HG03469 (cell line): ENCODE measurements around the gene POT1.
A peak's percentile ranks its signal among the peaks of the same experiment; 100 is the strongest.

Experiments used
- ATAC-seq: cut with Tn5 transposase; IDR thresholded peaks from one replicate; pipeline ENCODE4 v1.9.1; 2021; ENCODE audit warnings: mild to moderate bottlenecking, moderate library complexity, moderate number of reproducible peaks; ENCODE audit not compliant: unreplicated experiment

POT1 gene

GRCh38 chr7:124812764-124813163 lies 116.9 kb downstream of the POT1 start:
- no peak for ATAC-seq

DNA sequence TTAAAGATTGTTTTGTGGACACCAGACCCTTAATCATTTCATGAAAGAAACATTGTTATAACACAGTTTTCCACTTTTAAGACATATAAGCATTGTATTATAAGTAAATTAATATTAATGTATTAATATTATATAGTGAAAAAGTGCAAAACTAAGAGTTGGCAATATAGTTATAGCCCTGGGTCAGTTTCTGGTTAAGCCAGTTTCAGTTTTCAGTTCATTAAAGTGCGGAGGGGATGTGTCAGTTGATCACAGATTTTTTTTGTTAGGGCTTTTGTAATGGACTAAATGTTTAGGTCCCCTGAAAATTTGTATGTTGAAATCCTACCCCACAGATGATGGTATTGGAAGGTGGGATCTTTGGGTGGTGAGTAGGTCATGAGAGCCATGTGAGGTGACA lies 118.3 kb downstream of the POT1 start:
- no peak for ATAC-seq

DNA sequence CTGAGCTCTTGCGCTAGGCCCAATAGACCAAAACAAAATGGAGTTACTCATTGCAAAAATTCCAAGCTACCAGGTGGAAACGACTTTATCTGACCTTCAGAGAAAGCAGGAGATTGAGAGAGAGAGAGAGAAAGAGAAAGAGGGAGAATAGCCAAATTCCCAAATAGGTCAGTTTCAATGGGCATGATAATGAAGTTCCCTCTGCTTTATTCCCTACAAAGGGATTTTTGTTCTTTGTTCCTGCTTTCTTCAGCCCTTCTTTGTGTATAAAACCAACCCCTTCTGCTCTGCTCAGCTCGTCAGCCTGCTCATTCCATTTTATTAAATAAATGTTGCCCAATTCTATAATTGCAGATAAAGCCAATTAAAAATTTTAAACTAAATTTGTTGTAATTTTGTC lies 119.0 kb downstream of the POT1 start:
- no peak for ATAC-seq

DNA sequence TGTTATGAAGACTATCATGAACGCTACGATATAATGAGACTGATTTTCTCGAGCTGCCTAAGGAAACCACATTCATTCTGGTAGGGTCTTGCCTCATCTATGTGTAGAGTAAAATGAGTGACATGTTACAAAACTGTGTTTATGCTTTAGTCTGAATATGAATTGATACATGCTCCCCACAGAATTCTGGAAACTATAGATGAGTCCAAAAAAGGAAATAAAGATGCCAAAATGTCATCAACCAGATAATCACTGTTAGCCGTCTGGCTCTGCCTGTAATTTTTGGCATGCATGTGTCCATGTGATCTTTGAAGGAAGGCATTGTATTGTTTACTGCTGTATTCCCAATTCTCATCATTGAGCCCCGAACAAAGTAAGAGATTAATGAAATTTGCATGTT lies 121.4 kb downstream of the POT1 start:
- ATAC-seq: no peak

DNA sequence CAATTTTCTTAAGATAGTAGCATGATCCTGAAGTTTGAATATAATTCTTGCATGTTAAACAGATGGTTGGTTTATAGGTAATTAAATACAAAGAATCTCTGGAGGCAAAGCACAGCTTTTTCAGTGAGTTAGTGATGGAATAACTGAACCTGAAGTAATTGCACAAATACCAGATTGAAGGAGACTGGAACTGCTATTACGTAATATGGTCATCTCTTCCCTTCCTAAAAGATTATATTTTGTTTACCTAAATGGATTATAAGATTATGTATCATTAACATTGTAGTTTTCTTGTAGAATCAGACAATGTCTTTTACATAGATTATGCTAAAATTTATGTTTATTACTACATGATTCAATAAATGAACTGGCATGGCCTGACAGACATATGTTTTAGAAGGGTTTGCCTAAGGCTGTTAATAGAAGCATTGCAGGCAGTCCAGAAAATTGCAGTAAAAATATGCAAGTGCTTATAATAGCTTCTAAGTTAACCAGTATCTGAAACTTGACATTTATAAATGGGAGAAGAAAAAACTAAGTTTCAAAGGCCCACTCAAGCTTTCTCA lies 128.2 kb downstream of the POT1 start:
- no peak for ATAC-seq

DNA sequence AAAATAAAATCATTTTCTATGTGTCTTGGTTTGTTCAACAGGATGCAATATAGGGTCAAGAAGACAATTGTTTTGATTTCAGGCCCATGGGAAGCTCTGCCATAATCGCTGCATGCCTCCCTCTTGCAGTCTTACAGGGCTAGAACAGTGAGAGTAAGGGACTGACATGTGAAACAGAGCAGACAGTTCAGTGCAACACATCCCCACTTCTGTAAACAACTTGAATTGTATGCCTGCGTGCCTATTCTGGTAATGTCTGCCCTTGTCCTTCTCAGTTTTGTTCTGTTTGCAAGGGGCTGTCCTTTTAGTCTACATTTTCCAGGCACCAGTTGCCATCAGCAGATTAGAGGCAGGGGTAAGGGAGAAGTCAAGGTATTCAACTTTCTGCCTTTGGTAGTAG lies 129.2 kb downstream of the POT1 start:
- no peak for ATAC-seq

GRCh38 chr7:124799448-124799847 lies 130.2 kb downstream of the POT1 start:
- no peak for ATAC-seq

GRCh38 chr7:124796771-124797170 lies 132.9 kb downstream of the POT1 start:
- ATAC-seq: no peak

GRCh38 chr7:124792696-124793095 lies 136.9 kb downstream of the POT1 start:
- ATAC-seq: no peak

DNA sequence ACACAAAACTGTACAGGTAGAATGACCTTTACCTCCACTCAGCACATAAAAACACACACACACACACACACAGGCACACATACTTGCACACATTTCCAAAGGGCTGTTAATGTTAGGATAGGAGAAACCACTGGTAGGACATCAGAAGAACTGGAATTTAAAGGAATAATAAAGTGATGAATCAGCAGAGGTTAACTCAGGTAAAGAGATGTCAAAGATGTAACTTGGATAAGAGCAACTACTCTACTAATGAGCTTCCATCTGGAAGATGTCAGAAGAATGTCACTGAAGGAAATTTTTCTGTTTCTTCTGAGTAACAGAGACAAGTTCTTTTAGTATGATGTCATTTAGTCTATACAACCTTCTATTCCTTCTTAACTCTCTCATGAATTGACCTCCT lies 137.6 kb downstream of the POT1 start:
- ATAC-seq: no peak

GRCh38 chr7:124791426-124791825 lies 138.2 kb downstream of the POT1 start:
- no peak for ATAC-seq

DNA sequence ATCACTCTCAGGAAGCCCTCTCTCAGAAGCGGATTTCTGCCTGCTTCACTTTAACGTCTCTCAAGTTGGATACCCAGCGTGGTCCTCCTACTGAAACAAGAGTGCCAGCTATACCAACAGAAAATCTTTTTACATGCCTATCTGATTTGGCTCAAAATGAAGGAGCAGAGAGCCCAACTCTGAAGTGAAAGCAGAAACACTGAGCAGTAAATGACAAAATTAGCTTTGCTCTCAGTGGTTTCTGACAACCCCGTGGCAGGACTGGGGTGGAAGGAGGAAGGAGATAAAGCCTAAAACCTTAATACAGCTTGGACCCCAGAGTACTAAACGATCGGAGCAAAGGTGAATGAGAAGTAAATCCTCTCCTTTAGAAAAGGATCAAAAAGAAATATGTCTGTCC lies 139.0 kb downstream of the POT1 start:
- ATAC-seq: peak; percentile 55

DNA sequence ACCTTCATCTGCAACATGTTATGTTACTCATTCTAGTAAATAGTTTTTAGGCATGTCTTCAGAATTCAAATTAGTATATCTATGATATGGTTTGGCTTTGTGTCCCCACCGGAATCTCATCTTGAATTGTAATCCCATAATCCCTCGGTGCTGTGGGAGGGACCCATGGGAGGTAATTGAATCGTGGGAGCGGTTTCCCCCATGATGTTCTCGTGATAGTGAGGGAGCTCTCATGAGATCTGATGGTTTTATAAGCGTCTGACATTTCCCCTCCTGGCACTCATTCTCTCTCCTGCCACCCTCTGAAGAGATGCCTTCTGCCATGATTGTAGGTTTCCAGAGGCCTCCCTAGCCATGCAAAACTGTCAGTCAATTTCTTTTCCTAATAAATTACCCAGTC lies 143.6 kb downstream of the POT1 start:
- no peak for ATAC-seq

DNA sequence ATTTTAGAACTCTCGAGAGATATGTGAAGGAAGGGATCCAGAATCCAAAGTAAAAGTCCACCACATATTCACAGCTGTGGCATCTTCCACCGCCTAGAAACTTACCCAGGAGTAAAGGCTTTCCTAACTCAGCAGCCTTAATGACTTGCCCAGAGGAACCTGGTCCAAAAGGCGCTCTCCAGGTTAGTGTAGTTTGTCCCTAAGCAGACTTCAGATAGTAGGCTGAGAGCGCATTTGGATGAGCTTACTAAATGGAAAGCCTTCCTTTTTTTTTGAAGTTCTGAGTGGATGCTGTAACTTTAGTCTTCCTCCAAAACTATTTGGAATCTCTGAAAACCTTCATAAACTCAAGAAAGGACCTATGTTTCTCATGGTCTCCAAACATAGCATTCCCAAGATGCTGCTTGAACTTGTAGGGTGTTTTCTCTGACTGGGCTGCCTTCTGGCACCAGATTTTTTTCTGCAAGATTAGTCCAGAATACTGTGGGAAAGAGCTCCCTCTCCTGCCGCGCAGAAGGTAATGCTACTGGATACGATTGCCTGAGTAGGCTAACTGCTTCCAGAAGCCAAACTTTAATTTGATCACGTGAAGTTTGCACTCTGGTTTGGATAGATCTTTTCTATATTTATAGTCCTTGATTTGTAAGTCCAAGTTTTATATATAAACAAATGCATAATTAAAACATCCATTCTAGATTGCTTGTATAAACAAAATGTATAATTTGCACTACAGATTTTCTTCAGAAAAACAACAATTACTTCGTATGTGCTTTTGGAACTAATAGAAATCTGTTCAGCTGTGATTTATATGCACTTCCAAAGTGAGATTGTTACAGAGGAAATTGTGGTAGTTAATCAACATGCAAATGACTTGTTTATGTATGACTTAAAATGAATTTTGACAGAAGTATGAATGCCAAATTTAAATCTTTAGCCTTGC lies 144.5 kb downstream of the POT1 start:
- ATAC-seq: peak; percentile 74

GRCh38 chr7:124783271-124783670 lies 146.4 kb downstream of the POT1 start:
- no peak for ATAC-seq

GRCh38 chr7:124781907-124782734 lies 147.5 kb downstream of the POT1 start:
- ATAC-seq: no peak

DNA sequence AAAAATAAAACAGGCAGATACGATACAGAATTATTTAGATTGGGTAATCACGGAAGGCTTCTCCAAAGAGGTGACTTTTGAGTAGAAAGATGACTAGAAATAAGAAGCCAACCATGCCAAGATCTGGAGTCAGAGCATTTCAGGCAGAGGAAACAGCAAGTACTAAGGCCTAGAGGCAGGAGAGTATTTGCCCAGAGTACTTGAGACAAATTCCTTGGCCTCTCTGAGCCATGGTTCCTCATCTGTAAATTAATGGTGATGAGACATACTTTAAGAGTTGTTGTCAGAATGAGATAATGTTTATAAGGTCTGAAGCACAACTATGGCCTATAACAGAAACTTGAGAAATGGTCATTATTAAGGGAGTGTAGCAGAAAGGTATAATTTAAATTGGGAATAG lies 148.2 kb downstream of the POT1 start:
- ATAC-seq: no peak

DNA sequence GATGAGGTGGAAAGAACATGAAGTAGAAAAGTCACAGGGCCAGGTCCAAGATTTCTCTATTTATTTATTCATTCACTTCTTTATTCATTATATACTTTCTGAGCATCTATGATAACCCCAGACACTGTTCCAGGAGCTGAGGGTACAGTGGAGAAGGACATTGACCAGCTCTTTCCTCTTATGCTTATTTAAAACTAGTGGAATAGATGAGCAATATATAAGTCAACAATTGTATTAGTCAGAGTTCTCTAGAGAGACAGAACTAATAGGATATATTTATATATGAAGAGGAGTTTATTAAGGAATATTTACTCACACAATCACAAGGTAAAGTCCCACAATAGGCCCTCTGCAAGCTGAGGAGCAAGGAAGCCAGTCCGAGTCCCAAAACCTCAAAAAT lies 149.0 kb downstream of the POT1 start:
- no peak for ATAC-seq

GRCh38 chr7:124780056-124780455 lies 149.6 kb downstream of the POT1 start:
- no peak for ATAC-seq

DNA sequence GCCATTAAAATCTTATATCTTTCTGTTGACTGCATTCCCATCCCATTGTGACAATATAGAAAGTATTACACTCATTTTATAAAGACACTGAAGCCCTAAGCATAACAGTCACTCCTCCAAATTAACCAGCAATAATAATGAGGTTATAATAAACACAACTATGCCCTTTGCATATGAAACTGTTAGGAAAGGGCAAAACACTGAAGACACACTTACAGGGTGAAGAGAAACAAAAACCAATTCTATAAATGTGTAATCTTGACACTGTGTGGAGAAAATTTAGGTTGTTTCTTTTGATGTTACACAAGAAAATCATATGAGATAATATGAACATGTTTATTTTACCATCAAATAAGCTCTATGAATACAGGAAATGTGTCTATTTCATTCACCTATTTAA lies 150.0 kb downstream of the POT1 start:
- ATAC-seq: no peak

DNA sequence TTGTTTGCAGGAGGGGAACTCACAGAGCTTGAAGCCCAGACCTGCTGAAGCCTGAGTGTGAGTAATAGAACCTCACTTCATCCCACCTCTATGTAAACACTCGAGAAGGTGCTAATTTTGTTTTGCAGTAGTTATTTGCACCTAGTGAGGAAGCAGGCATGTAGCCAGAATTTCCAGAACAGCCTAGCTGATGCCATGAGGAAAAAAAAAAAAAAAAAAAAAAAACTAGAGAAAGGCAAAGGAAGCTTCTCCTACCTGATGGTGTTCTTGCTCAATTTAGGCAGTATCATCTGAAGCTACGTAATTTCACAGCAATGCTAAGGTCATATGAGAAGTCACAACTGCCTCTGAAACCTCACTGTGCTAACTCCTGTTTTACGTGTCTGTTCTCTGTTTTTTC lies 150.4 kb downstream of the POT1 start:
- no peak for ATAC-seq

GRCh38 chr7:124777268-124777667 lies 152.4 kb downstream of the POT1 start:
- no peak for ATAC-seq
